ENCODE results near the gene ADSS1.

GRCh38 chr14:104689109-104689880 is 34.7 kb upstream of the ADSS1 start, which contains the start of gene INF2:
- 0 out of 2 replicates have a peak, but pooled peaks have one; percentile 50 for TF ChIP-seq POLR2AphosphoS5 (IDR thresholded peaks at IDR 0.05; ENCODE audit: low read depth, low read length)
- no peak for TF ChIP-seq TAF1 (IDR thresholded peaks at IDR 0.05; ENCODE audit: borderline replicate concordance, insufficient read depth, low read length)
